ENCODE results near the gene TMEM255B.

DNA sequence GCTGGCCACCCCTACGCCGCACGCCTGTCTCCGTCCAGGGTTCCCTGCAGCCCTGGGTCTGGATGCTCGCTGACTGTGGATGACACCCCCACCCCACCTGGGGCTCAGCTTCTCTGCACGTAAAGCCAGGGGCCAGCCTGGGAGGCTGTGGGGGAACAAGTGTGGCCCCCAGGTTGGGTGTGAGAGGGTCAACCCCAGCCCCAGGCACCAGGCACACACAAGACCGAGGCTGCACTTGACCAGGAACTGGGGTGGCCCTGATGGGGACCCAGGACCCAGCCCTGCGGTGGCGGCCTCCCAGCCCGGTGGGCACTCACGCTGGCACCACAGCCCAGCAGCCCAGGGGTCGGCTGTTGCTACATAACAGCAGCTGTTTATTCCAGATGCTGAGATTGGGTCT, 63.2 kb downstream of the TMEM255B start:
- TF ChIP-seq THRA (IDR thresholded peaks at IDR 0.05) (no peak), CTCF (IDR thresholded peaks at IDR 0.05 in 2 of 3, conservative IDR thresholded peaks at IDR 0.05 in 1 of 3; ENCODE audit: insufficient read depth in 2 of 3, low read depth in 1 of 3, low read length in 3 of 3) (no peak), ZNF384 (IDR thresholded peaks at IDR 0.05; ENCODE audit: low read depth, low read length) (no peak), ZBTB7A (IDR thresholded peaks at IDR 0.05; ENCODE audit: borderline replicate concordance, control insufficient read depth, low read depth, low read length) (no peak), ETV5 (CRISPR knock-in tag; IDR thresholded peaks at IDR 0.05; ENCODE audit: low read depth) (no peak), ATF7 (IDR thresholded peaks at IDR 0.05) (no peak), RBFOX2 (IDR thresholded peaks at IDR 0.05; ENCODE audit: low read depth, low read length) (no peak), GABPA (tag; conservative IDR thresholded peaks at IDR 0.05; ENCODE audit: low read depth) (no peak), ZNF217 (CRISPR knock-in tag; IDR thresholded peaks at IDR 0.05) (no peak), MXI1 (IDR thresholded peaks at IDR 0.05; ENCODE audit: low read depth, low read length) (no peak), BRD4 (IDR thresholded peaks at IDR 0.05) (no peak), HDAC2 (IDR thresholded peaks at IDR 0.05) (no peak), ZC3H4 (CRISPR knock-in tag; IDR thresholded peaks at IDR 0.05; ENCODE audit: borderline replicate concordance) (no peak), TAF1 (IDR thresholded peaks at IDR 0.05; ENCODE audit: control insufficient read depth, extremely low read depth, insufficient read depth, low read length, severe bottlenecking) (no peak)
